GM21529 (cell line): ENCODE results near the gene PECR.
"Not testable (repeated sequence)": the region's sequence is repeated elsewhere in the genome, so short reads cannot be mapped to it uniquely, and the experiment has no call there.

ENCODE experiments used
- ATAC-seq: cut with Tn5 transposase; IDR thresholded peaks from one replicate; pipeline ENCODE4 v1.9.1; 2021; ENCODE audit not compliant: unreplicated experiment

Gene PECR

DNA sequence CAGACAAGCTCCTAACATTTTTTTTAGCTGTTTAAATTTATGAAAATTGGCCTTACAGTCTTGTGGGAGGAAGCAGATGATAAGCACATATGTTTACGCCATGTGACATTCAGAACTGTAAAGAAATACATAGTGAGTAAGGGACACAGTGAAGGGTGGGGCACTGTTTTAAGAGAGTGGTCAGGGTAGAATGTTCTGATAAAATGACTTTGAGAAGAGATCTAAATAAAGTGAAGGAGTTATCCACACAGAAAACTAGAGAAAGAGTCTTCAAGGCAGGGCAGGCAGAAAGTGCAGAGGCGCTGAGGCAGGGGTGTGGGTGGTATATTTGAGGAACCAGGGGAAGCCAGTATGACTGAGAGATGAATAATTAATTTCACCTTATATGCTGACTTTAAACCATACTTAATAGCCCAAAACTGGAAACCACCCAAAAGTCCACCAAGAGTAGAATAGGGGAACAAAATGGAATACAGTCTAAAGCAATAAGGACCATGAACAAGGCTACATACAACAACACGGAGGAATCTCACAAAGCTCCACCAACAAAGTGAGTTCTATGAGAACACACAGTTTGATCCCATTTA lies 76.8 kb downstream of the PECR start:
- peak; percentile 24 for ATAC-seq

DNA sequence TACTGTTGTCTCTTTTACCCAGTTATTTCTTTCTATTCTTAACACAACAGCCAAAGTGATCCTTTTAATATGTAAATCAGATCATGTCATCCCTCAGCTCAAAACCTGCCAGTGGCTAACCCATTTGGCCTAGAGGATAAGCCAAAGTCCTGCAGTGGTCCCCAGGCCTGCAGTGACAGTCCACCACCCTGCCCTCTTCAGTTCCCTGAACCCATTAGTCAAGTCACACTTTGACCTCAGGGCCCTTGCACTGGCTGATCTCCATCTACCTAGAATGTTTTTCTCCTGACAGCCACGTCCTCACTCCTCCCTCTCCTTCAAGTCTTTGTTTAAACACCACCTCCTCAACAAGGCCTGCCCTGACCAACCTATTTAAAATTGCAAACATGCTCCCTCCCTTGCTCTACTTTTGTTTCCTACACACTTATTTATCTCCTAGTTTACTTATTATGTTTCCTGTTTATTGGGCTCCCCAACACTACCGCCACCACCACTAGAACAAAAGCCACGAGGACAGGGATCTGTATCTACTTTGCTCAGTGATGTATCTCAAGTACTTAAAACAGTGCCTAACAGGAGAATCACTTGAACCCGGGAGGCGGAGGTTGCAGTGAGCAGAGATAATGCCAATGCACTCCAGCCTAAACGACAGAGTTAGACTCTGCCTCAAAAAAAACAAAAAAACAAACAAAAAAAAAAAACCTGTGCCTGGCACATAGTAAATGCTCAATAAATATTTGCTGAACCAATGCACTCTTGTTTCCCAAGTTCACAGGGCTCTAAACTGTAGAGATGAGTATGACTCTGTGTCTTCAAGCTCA lies 77.5 kb downstream of the PECR start:
- no peak for ATAC-seq

DNA sequence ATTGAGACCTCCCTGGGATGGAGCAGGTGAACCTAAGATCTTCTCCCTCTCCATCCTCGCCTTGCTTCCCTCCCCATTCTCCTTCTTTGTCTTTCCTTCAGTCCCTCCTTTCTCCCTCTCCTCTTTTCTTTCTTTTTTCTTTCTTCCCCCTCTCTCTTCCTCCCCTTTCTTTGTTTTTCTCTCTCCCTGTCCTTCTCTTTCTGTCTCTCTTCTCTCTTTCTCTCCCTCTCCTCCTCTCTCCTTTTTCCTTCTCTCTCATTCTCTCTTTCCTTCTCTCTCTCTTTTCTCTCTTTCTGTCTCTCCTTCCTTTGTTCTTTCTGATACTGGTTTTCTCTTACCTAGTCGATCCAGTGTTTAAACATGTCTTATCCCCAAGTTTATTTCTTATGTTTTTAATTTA lies 78.9 kb downstream of the PECR start:
- ATAC-seq: no peak

DNA sequence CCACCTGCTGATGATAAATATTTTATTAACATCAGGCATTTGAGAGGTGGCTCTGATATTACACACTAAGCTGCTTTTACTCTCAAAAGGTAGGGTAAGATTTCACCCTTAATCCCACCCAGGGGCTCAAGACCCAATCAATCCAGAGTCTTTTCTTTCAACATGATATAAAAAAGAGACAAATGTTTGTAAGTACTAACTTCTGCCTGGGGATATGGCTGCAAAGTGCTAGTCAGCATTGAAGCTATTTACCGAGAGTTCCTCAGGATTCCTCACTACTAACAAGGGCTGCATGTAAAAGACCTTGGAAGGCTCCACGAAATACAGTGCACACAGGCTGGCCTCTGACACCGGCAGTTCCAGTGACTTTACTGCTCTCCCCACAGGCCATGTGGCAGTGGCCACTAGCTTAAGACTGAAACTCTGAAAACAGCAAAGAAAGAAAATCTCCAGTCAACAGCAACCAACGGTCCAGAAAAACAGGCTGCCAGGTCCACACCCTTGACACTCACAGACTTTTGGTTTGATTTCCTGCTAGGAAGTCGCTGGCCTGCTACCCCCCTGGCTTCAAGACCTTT lies 79.4 kb downstream of the PECR start:
- ATAC-seq: no peak

DNA sequence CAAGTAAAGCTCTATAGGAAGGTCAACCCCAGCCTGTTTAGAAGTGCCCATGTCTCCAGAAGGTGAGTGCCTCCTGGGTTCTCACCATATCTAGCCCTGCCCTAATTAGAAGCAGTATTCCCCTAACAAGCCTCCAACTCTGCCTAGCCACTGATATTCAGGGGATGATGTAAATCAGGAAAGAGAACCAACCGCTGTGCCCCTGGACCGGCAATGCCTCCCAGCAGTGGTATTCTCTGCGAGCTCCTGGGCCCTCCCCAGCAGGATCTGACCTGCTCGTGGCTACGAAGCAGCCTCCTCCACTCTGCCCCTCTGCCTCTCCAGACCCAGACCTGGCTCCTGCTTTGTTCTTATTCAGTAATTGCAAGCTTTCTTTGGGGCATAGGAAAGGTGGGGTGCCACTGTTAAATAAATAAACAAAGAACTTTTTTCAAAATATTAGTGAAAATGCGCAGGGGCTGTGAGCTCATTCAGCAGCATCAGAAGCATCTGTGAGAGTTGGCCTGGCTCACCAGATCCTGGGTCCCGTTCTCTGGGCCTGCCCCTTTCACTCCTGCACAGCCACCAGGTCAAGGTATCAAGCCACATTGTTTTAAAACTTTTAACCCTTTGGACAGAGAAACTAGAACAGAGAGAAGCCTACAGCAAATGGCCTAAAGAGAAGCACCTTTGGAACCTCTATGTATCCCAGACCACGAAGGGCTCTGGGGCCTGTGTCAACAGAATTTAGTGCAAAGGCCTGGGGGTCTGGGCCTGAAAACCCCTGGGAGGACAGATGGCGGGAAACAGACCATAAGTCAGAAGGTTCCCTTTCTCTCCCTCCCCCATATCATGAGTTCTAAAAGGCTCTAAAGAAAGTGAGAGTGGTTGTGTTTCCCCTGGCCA lies 80.2 kb downstream of the PECR start:
- no peak for ATAC-seq

DNA sequence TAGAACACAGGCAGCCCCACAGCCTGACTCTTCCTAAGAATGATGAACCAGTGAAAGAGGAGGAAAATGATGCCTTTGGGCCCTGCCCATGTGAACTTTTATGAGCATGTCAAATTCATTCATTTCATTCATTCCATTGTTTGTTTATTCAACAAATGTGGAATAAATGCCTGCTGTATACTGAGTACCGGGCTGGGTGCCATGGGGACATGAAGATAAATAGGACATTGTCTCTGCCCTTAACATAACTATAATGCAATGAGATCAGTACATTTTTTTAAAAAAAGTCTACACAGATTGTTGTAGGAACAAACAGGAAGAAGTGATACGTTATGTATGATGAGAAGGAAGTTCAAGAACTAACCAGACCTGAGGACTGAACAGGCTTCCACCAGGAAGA lies 83.0 kb downstream of the PECR start:
- no peak for ATAC-seq

DNA sequence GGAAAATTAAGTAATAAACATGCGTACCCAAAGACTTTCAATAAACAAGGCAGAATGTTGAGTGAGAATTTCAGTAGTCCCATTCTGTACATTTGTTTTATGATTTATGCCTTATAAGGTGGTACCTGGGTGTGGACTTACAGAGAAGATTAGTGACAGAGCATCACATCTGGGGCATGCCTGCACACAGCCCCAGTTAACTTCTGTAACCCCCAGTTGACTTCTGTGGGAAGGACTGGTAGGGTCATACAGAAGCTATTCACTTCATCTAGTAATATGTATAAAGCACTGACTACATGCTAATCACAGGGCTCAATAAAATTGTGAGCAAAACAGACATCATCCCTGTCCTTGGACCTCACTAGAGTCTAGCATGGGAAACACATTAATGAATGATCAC lies 84.4 kb downstream of the PECR start:
- no peak for ATAC-seq

DNA sequence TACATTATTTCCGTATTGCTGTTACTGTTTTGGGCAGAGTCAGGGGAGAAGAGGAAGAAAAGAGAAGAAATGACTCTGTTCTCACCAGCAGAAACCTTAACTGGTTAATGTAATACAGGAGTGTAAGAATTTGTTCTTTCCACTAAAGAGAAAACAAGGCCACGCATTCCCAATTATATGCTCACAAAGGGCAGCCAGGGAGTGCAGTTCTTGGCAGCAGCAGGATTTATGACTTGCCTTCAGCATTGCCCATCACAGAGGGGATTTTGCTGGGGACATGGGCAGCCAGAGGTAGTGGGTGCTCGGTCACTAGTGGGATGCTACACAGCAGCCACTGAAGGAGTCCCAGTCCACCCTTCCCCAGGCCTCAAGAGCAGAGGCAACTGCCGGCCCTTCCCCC lies 86.7 kb downstream of the PECR start:
- no peak for ATAC-seq

DNA sequence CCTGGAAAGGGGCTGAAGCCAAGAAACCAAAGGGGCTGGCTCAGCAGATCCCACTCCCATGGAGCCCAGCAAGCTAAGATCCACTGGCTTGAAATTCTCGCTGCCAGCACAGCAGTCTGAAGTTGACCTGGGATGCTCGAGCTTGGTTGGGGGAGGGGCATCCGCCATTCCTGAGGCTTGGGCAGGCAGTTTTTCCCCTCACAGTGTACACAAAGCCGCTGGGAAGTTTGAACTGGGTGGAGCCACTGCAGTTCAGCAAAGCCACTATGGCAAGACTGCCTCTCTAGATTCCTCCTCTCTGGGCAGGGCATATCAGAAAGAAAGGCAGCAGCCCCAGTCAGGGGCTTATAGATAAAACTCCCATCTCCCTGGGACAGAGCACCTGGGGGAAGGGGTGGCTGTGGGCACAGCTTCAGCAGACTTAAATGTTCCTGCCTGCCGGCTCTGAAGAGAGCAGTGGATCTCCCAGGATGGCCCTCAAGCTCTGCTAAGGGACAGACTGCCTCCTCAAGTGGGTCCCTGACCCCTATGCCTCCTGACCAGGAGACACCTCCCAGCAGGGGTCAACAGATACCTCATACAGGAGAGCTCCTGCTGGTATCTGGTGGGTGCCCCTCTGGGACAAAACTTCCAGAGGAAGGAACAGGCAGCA lies 92.9 kb downstream of the PECR start:
- not testable (repeated sequence) for ATAC-seq
